ENCODE results near the gene CCDC186.

- TF ChIP-seq TARDBP (IDR thresholded peaks at IDR 0.05) (no peak), SP1 (IDR thresholded peaks at IDR 0.05) (no peak), SUZ12 (IDR thresholded peaks at IDR 0.05) (no peak), ELF4 (IDR thresholded peaks at IDR 0.05) (no peak), BHLHE40 (IDR thresholded peaks at IDR 0.05; ENCODE audit: borderline replicate concordance) (no peak), PKNOX1 (IDR thresholded peaks at IDR 0.05) (no peak), HDGF (IDR thresholded peaks at IDR 0.05; ENCODE audit: borderline replicate concordance) (no peak), L3MBTL2 (conservative IDR thresholded peaks at IDR 0.05) (peak; percentile 53; the same call in 1 of the 2 replicates), FOXA1 (IDR thresholded peaks at IDR 0.05) (no peak), NFRKB (IDR thresholded peaks at IDR 0.05) (no peak), CTBP1 (IDR thresholded peaks at IDR 0.05; ENCODE audit: borderline replicate concordance) (no peak)
Observed at GRCh38 chr10:114173603-114173920, 441 bp downstream of the CCDC186 start.
